ENCODE measurements around the gene RHOG.

The RHOG gene

GRCh38 chr11:3834664-3835461 is 5.9 kb downstream of the RHOG start:
- in situ Hi-C loops (cut with HindIII; ENCODE audit: low sequenced_read_pairs), result no loop called here
- no peak for TF ChIP-seq CTCF (IDR thresholded peaks at IDR 0.05; ENCODE audit: low read depth, low read length)
- H3K4me3 ChIP-seq (ENCODE audit: low read depth, low read length), result no peak overlapping the region
- no peak for DNase-seq (ENCODE audit: low read depth, low spot score)

DNA sequence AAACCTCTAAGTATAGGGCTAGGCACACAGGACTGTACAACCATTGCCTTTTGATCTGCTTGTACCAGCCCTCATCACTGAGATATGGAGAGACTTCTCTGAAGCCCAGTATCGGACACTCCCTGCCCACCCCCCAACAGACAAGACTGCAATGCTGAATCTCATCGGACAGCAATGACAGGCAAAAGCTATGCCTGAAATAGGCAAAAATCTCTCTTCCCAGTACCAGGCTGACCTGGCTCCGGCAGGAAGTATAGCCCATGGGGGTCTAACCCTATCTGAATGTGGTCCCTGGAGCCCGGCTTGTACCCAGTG is 6.5 kb downstream of the RHOG start:
- no peak overlapping the region for H3K4me3 ChIP-seq (ENCODE audit: low read depth, low read length)
- in situ Hi-C loops (cut with HindIII; ENCODE audit: low sequenced_read_pairs), result no loop called here
- TF ChIP-seq CTCF (IDR thresholded peaks at IDR 0.05; ENCODE audit: low read depth, low read length), result no peak
- DNase-seq (ENCODE audit: low read depth, low spot score), result no peak

- no peak overlapping the region for H3K4me3 ChIP-seq (ENCODE audit: low read depth, low read length)
- in situ Hi-C loops (cut with HindIII; ENCODE audit: low sequenced_read_pairs), result no loop called here
- TF ChIP-seq CTCF (IDR thresholded peaks at IDR 0.05; ENCODE audit: low read depth, low read length), result no peak
- DNase-seq (ENCODE audit: low read depth, low spot score), result no peak
These were observed 7.3 kb downstream of the RHOG start for GRCh38 chr11:3833449-3833848.

GRCh38 chr11:3832816-3833215 is 7.9 kb downstream of the RHOG start:
- no peak for TF ChIP-seq CTCF (IDR thresholded peaks at IDR 0.05; ENCODE audit: low read depth, low read length)
- DNase-seq (ENCODE audit: low read depth, low spot score), result no peak
- in situ Hi-C loops (cut with HindIII; ENCODE audit: low sequenced_read_pairs), result no loop called here
- H3K4me3 ChIP-seq (ENCODE audit: low read depth, low read length), result no peak overlapping the region

DNA sequence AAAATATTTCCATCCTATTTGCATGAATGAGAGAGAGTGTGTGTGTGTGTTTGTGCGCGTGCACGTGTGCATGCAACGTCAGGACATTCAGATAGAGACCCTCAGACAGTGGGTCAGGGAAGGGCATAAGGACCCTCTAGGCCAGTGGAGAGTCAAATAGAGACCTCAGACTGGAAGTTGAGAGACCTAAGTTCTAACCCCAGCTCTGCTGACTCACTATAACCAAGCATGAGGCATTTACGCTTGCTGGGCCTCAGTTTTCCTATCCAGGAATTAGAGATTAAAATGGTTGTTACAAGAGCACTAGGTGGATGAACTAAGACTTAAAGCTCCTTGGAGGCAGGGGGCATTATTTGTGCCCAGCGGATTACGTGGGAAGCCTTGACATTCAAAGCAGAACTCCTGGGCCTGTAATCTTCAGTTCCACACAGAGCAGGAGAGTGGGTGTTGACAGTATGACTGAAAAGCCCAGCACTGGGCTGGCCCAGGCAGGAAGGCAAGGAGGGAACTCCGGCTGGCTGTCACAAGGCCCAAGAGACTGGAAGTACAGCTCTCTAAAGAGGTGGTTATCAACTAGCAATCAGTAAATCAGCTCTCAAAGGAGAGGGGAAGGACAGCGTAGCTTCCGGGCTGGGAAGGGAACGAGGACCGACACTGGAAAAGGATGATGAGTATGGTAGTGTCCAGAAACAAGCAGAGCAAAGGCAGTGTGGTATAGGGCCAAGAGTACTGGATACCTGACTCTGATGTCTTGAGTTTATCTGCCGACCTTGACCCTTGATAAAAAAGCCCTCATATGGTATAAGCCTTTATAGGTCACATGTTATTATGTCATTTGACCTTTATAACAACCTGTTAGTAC is 9.2 kb downstream of the RHOG start:
- DNase-seq (ENCODE audit: low read depth, low spot score), result no peak
- no peak for TF ChIP-seq CTCF (IDR thresholded peaks at IDR 0.05; ENCODE audit: low read depth, low read length)
- in situ Hi-C loops (cut with HindIII; ENCODE audit: low sequenced_read_pairs), result no loop called here
- H3K4me3 ChIP-seq (ENCODE audit: low read depth, low read length), result no peak overlapping the region

DNA sequence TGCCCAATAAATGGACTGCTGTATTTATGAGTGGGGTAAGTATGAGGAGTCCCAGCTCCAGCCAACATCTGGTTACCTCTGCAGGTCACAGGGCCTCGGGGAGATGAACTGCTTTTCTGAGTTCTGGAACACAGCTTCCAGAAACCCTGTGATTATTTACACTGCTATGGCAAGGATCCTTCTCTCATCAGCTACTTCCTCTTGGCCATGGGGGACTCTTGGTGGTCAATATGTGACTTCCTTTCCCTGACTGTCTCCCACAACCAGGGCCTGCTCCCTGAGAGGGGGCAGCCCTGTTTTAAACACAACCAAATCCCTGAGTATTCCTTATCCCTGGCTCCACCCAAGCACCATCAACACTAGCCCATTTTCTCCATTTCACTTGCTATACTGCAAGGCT is 10.0 kb downstream of the RHOG start:
- no peak overlapping the region for H3K4me3 ChIP-seq (ENCODE audit: low read depth, low read length)
- no peak for TF ChIP-seq CTCF (IDR thresholded peaks at IDR 0.05; ENCODE audit: low read depth, low read length)
- in situ Hi-C loops (cut with HindIII; ENCODE audit: low sequenced_read_pairs), result no loop called here
- DNase-seq (ENCODE audit: low read depth, low spot score), result no peak

Data from astrocyte of the spinal cord (primary cell).